A549 (cell line): ENCODE data around the gene CEACAM16. TPM values are rescaled to one million over a fixed set of nuclear protein-coding genes. Genes with fewer than 3 reads are reported as not detected.

Experiments used
- ATAC-seq, 2 experiments: fragments of 200-7000 bp in 1 of 2; fragments of >200 bp in 1 of 2; cut with Nextera tagmentation in 1 of 2; cut with Tn5 transposase in 1 of 2; 3 replicates each; pipeline versions ENCODE4 v1.8.0 to v1.9.1; 2018 to 2020; ENCODE audit warnings: mild to moderate bottlenecking in 1 of 2, moderate library complexity in 1 of 2
- CTCF ChIA-PET: fragments of 300-600 bp; sonication (Branson Sonifier 250); formaldehyde crosslinking; extraction: SDS; loops from one replicate; lab custom pipeline; 2021; ENCODE audit warnings: antibody characterized with exemption, inconsistent platforms; lab: Yijun Ruan, JAX
- POLR2A ChIA-PET: fragments of 350-600 bp; formaldehyde crosslinking; extraction: SDS; loops from one replicate; lab custom pipeline; 2021; ENCODE audit warnings: antibody characterized with exemption, inconsistent platforms; lab: Yijun Ruan, JAX
- DNase-seq, 2 experiments: peaks; one replicate each; pipeline versions ENCODE4 v3.0.0 to v3.0.0-alpha.2; 2011 to 2016; ENCODE audit warnings: low read depth in 1 of 2, low spot score in 1 of 2
- FAIRE-seq: peaks from 2 replicates; lab custom pipeline; 2011; peaks lifted over from hg19 to GRCh38; lab: Jason Lieb, UNC
- H3K27ac ChIP-seq, 2 experiments: fragments of >200 bp; sonication (Bioruptor Twin); formaldehyde crosslinking; 3 replicates each; pipeline ENCODE4 v1.5.1; 2016 to 2017
- H3K4me1 ChIP-seq: fragments of >200 bp; sonication (Bioruptor Twin); formaldehyde crosslinking; 3 replicates; pipeline ENCODE4 v1.6.1; 2016
- H3K4me2 ChIP-seq: fragments of >200 bp; sonication (Bioruptor Twin); formaldehyde crosslinking; 3 replicates; pipeline ENCODE4 v1.6.1; 2016
- H3K4me3 ChIP-seq: fragments of >200 bp; sonication (Bioruptor Twin); formaldehyde crosslinking; 3 replicates; pipeline ENCODE4 v1.5.1; 2016
- H3K9me3 ChIP-seq: fragments of >200 bp; sonication (Bioruptor Twin); formaldehyde crosslinking; 3 replicates; pipeline ENCODE4 v1.6.1; 2016
- CBX2 ChIP-seq: fragments of 200-600 bp; sonication (generic); IDR thresholded peaks from 2 replicates; pipeline ENCODE4 v1.6.1; 2016; ENCODE audit warnings: low read depth, mild to moderate bottlenecking, borderline replicate concordance
- CHD2 ChIP-seq: fragments of 150-350 bp; IDR thresholded peaks from 2 replicates; pipeline ENCODE4 v1.6.1; 2014; ENCODE audit warnings: low read length; ENCODE audit not compliant: partially characterized antibody
- EHF ChIP-seq: fragments of 250-450 bp; sonication (Bioruptor Pico); IDR thresholded peaks from 2 replicates; pipeline ENCODE4 v1.5.0; 2020; ENCODE audit warnings: mild to moderate bottlenecking
- FOSL2 ChIP-seq, 2 experiments: fragments of 450-650 bp in 1 of 2; fragments of >200 bp in 1 of 2; sonication (Bioruptor Twin) in 1 of 2; formaldehyde crosslinking; IDR thresholded peaks; 2 replicates each; pipeline versions ENCODE4 v1.5.0 to v1.6.1; 2016 to 2020; ENCODE audit warnings: mild to moderate bottlenecking in 1 of 2, moderate library complexity in 1 of 2
- FOXS1 ChIP-seq: fragments of 250-450 bp; sonication (Bioruptor Pico); IDR thresholded peaks from 2 replicates; pipeline ENCODE4 v1.5.0; 2020; ENCODE audit warnings: mild to moderate bottlenecking, moderate library complexity
- HDAC2 ChIP-seq: fragments of 200-600 bp; sonication (generic); IDR thresholded peaks from 2 replicates; pipeline ENCODE4 v1.6.1; 2016
- HOXA7 ChIP-seq: fragments of 250-450 bp; sonication (Bioruptor Pico); IDR thresholded peaks from 2 replicates; pipeline ENCODE4 v1.5.0; 2020; ENCODE audit warnings: mild to moderate bottlenecking, moderate library complexity
- HOXB13 ChIP-seq: fragments of 250-450 bp; sonication (Bioruptor Pico); IDR thresholded peaks from 2 replicates; pipeline ENCODE4 v1.5.0; 2020; ENCODE audit warnings: low read depth, mild to moderate bottlenecking, moderate library complexity
- JUNB ChIP-seq: fragments of >200 bp; sonication (Bioruptor Twin); formaldehyde crosslinking; IDR thresholded peaks from 2 replicates; pipeline ENCODE4 v1.6.1; 2016
- MAFK ChIP-seq: fragments of 450-650 bp; IDR thresholded peaks from 2 replicates; pipeline ENCODE4 v1.6.1; 2014; ENCODE audit not compliant: partially characterized antibody
- MAZ ChIP-seq: fragments of 150-350 bp; IDR thresholded peaks from 2 replicates; pipeline ENCODE4 v1.6.1; 2014; ENCODE audit warnings: antibody characterized with exemption, low read depth, low read length, borderline replicate concordance
- MYC ChIP-seq: IDR thresholded peaks from 2 replicates; pipeline ENCODE4 v1.6.1; 2012; ENCODE audit warnings: mild to moderate bottlenecking, inconsistent platforms, low read length, improper control_type of control experiment, borderline replicate concordance
- NR3C1 ChIP-seq: fragments of >200 bp; sonication (Bioruptor Twin); formaldehyde crosslinking; IDR thresholded peaks from 3 replicates; pipeline ENCODE4 v1.6.1; 2017
- POLR2AphosphoS2 ChIP-seq: conservative IDR thresholded peaks from 2 replicates; pipeline ENCODE4 v1.6.1; 2012; ENCODE audit warnings: low read length, improper control_type of control experiment, inconsistent platforms
- RAD21 ChIP-seq, 2 experiments: fragments of >200 bp in 1 of 2; sonication (Bioruptor Twin) in 1 of 2; formaldehyde crosslinking in 1 of 2; IDR thresholded peaks in 1 of 2; conservative IDR thresholded peaks in 1 of 2; 2 replicates in 1 of 2; 3 replicates in 1 of 2; pipeline ENCODE4 v1.6.1; 2012 to 2018; ENCODE audit warnings: inconsistent platforms in 1 of 2
- RCOR1 ChIP-seq: fragments of 150-350 bp; IDR thresholded peaks from 2 replicates; pipeline ENCODE4 v1.6.1; 2014; ENCODE audit warnings: antibody characterized with exemption, low read length, low read depth
- SMC3 ChIP-seq: fragments of >200 bp; sonication (Bioruptor Twin); formaldehyde crosslinking; IDR thresholded peaks from 3 replicates; pipeline ENCODE4 v1.6.1; 2018; ENCODE audit warnings: inconsistent platforms
- ZC3H11A ChIP-seq: fragments of 450-650 bp; IDR thresholded peaks from 2 replicates; pipeline ENCODE4 v1.6.1; 2014; ENCODE audit warnings: antibody characterized with exemption, mild to moderate bottlenecking
- ZFP36 ChIP-seq: fragments of 450-650 bp; IDR thresholded peaks from 2 replicates; pipeline ENCODE4 v1.6.1; 2014; ENCODE audit warnings: borderline replicate concordance; ENCODE audit not compliant: partially characterized antibody
- WGBS: methylation state at CpG from one replicate; pipeline ENCODE4 v1.1.6; 2017; ENCODE audit errors: missing lambda C conversion rate; 5-methylcytosine and 5-hydroxymethylcytosine counted together
- polyA plus RNA-seq, 4 experiments: library from polyadenylated mRNA; depleted of rRNA in 3 of 4; stranded (reverse); fragments of >200 nt; fragmentation: RNase III in 1 of 4; extraction: RNeasy Plus Mini Kit Qiagen cat#74134 plus additional on column Dnase treatment in 1 of 4; gene quantifications; 2 replicates in 3 of 4; 3 replicates in 1 of 4; pipeline ENCODE4 v1.2.3, GENCODE V29; 2011 to 2017
- TF ChIP-seq, protein P1 (sequence below): IDR thresholded peaks from 2 replicates; pipeline ENCODE4 v1.6.1; 2012
- TF ChIP-seq, protein P2 (sequence below): IDR thresholded peaks from 2 replicates; pipeline ENCODE4 v1.6.1; 2012; ENCODE audit warnings: low read depth, borderline replicate concordance
- TF ChIP-seq, protein P3 (sequence below): fragments of >200 bp; sonication (Bioruptor Twin); formaldehyde crosslinking; IDR thresholded peaks from 3 replicates; pipeline ENCODE4 v1.6.1; 2016
- TF ChIP-seq, protein P4 (sequence below): fragments of 200-600 bp; sonication (generic); IDR thresholded peaks from 2 replicates; pipeline ENCODE4 v1.6.1; 2016; ENCODE audit warnings: antibody characterized with exemption, mild to moderate bottlenecking, moderate library complexity
- TF ChIP-seq, protein P5 (sequence below): fragments of 450-650 bp; IDR thresholded peaks from 2 replicates; pipeline ENCODE4 v1.6.1; 2014; ENCODE audit warnings: antibody characterized with exemption
- TF ChIP-seq, protein P6 (sequence below): fragments of 250-450 bp; sonication (Bioruptor Pico); IDR thresholded peaks from 2 replicates; pipeline ENCODE4 v1.5.0; 2020; ENCODE audit warnings: low read depth, mild to moderate bottlenecking, moderate library complexity
- TF ChIP-seq, protein P7 (sequence below): fragments of 250-450 bp; sonication (Bioruptor Pico); IDR thresholded peaks from 2 replicates; pipeline ENCODE4 v1.5.0; 2021; ENCODE audit warnings: mild to moderate bottlenecking, moderate library complexity, borderline replicate concordance
- TF ChIP-seq, protein P8 (sequence below): IDR thresholded peaks from 2 replicates; pipeline ENCODE4 v1.6.1; 2012

The CEACAM16 gene
- polyA plus RNA-seq, 2 of the 4 experiments (the other 2 are of a cell fraction), result not detected

DNA sequence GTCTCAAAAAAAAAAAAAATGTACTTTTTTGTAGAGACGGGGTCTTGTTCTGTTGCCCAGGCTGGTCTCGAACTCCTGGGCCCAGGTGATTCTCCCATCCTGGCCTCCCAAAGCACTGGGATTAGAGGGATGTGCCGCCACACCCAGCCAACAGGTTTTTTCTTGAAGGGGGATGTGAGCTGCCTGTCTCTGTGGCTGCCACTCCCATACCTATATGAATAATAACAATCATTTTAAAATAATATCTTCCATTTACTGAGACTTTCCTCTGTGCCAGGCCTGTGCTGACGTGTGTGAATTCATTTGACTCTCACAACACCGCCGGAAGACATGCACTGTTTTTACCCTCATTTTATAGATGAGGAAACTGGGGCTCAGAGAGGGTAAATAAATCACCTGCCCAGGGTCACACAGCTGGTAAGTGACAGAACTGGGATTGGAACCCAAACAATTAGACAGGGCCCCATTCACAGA, 42.3 kb downstream of the CEACAM16 start (continued):
- TF ChIP-seq, protein P1, sequence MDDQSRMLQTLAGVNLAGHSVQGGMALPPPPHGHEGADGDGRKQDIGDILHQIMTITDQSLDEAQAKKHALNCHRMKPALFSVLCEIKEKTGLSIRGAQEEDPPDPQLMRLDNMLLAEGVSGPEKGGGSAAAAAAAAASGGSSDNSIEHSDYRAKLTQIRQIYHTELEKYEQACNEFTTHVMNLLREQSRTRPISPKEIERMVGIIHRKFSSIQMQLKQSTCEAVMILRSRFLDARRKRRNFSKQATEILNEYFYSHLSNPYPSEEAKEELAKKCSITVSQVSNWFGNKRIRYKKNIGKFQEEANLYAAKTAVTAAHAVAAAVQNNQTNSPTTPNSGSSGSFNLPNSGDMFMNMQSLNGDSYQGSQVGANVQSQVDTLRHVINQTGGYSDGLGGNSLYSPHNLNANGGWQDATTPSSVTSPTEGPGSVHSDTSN, result no peak; the same call in 1 of the 2 replicates
- TF ChIP-seq FOXS1 (CRISPR knock-in tag) (peak; percentile 69; the same call in 1 of the 2 replicates), JUNB (no peak), ZFP36 (peak; percentile 96), MAFK (peak; percentile 77), RAD21 (conservative IDR thresholded peaks at IDR 0.05 in 1 of 2, IDR thresholded peaks at IDR 0.05 in 1 of 2) (no peak), MYC (no peak), EHF (peak; percentile 63), MAZ (no peak)
- TF ChIP-seq, protein P2, sequence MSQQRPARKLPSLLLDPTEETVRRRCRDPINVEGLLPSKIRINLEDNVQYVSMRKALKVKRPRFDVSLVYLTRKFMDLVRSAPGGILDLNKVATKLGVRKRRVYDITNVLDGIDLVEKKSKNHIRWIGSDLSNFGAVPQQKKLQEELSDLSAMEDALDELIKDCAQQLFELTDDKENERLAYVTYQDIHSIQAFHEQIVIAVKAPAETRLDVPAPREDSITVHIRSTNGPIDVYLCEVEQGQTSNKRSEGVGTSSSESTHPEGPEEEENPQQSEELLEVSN, result no peak
- TF ChIP-seq, protein P3, sequence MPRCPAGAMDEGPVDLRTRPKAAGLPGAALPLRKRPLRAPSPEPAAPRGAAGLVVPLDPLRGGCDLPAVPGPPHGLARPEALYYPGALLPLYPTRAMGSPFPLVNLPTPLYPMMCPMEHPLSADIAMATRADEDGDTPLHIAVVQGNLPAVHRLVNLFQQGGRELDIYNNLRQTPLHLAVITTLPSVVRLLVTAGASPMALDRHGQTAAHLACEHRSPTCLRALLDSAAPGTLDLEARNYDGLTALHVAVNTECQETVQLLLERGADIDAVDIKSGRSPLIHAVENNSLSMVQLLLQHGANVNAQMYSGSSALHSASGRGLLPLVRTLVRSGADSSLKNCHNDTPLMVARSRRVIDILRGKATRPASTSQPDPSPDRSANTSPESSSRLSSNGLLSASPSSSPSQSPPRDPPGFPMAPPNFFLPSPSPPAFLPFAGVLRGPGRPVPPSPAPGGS, result no peak
- TF ChIP-seq, protein P4, sequence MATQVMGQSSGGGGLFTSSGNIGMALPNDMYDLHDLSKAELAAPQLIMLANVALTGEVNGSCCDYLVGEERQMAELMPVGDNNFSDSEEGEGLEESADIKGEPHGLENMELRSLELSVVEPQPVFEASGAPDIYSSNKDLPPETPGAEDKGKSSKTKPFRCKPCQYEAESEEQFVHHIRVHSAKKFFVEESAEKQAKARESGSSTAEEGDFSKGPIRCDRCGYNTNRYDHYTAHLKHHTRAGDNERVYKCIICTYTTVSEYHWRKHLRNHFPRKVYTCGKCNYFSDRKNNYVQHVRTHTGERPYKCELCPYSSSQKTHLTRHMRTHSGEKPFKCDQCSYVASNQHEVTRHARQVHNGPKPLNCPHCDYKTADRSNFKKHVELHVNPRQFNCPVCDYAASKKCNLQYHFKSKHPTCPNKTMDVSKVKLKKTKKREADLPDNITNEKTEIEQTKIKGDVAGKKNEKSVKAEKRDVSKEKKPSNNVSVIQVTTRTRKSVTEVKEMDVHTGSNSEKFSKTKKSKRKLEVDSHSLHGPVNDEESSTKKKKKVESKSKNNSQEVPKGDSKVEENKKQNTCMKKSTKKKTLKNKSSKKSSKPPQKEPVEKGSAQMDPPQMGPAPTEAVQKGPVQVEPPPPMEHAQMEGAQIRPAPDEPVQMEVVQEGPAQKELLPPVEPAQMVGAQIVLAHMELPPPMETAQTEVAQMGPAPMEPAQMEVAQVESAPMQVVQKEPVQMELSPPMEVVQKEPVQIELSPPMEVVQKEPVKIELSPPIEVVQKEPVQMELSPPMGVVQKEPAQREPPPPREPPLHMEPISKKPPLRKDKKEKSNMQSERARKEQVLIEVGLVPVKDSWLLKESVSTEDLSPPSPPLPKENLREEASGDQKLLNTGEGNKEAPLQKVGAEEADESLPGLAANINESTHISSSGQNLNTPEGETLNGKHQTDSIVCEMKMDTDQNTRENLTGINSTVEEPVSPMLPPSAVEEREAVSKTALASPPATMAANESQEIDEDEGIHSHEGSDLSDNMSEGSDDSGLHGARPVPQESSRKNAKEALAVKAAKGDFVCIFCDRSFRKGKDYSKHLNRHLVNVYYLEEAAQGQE, result no peak

DNA sequence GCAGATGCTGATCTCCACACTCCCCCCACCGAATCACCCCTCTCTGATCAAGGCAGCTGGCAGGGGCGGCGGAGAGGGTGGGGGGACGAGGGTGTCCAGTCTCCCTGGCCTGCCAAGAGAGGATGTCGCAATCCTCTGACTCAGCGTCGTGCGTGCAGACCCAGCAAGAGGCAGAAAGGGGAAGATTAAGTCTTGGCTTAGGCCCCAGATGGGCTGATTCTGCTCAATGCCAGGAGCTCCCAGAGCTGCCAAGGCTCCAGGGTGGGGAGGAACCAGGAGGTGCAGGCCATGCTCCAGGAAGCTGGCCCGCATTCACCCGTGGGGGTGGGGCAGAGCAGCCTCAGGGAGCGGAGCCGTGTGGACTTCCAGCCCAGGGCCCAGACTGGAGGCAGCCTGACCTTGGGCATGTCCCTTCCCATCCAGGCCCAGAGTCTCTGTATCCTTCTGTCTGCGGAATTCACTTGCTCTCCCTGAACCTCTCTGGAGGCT, 42.9 kb downstream of the CEACAM16 start:
- no peak overlapping the region for H3K4me3 ChIP-seq
- ChIA-PET POLR2A (interaction anchor here (0.5 to 4.0 kb wide), 17 partner anchors 9 to 368 kb away, joined by 3 to 53 read pairs (median 6); no protein-coding TSS in a partner anchor), CTCF (interaction anchor here (0.6 to 42.5 kb wide), 8 partner anchors 15 to 153 kb away, joined by 3 to 1899 read pairs (median 5); partner anchors contain the start of genes BCL3, CBLC and NECTIN2)
- FAIRE-seq, result peak; percentile 100
- WGBS, result under 1% methylated on average over 9 of the region's 13 CpGs
- peak; percentile 62 to 73 for ATAC-seq
- no peaks in the 10 kb centered on the region for H3K9me3 ChIP-seq
- peaks cover 93% of the 10 kb centered on the region for H3K4me1 ChIP-seq
- H3K4me2 ChIP-seq, result peak overlapping the region; percentile 89
- peak overlapping the region; percentile 92 to 99 for H3K27ac ChIP-seq
- peak; percentile 97 to 100 for DNase-seq
- TF ChIP-seq ZFP36 (no peak), SMC3 (peak; percentile 57), CHD2 (peak; percentile 58), HDAC2 (no peak), POLR2AphosphoS2 (no peak), MYC (peak; percentile 96), HOXB13 (CRISPR knock-in tag) (peak; percentile 94), ZC3H11A (no peak), RCOR1 (no peak), NR3C1 (no peak), FOSL2 (IDR thresholded peaks at IDR 0.05) (peak; percentile 96), FOSL2 (CRISPR knock-in tag; IDR thresholded peaks at IDR 0.05) (peak; percentile 99), CBX2 (no peak), HOXA7 (CRISPR knock-in tag) (peak; percentile 64; the same call in 1 of the 2 replicates)
- TF ChIP-seq, protein P5, sequence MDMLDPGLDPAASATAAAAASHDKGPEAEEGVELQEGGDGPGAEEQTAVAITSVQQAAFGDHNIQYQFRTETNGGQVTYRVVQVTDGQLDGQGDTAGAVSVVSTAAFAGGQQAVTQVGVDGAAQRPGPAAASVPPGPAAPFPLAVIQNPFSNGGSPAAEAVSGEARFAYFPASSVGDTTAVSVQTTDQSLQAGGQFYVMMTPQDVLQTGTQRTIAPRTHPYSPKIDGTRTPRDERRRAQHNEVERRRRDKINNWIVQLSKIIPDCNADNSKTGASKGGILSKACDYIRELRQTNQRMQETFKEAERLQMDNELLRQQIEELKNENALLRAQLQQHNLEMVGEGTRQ, result no peak
- TF ChIP-seq, protein P6, sequence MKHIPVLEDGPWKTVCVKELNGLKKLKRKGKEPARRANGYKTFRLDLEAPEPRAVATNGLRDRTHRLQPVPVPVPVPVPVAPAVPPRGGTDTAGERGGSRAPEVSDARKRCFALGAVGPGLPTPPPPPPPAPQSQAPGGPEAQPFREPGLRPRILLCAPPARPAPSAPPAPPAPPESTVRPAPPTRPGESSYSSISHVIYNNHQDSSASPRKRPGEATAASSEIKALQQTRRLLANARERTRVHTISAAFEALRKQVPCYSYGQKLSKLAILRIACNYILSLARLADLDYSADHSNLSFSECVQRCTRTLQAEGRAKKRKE (CRISPR knock-in tag), result peak; percentile 87
- TF ChIP-seq, protein P7, sequence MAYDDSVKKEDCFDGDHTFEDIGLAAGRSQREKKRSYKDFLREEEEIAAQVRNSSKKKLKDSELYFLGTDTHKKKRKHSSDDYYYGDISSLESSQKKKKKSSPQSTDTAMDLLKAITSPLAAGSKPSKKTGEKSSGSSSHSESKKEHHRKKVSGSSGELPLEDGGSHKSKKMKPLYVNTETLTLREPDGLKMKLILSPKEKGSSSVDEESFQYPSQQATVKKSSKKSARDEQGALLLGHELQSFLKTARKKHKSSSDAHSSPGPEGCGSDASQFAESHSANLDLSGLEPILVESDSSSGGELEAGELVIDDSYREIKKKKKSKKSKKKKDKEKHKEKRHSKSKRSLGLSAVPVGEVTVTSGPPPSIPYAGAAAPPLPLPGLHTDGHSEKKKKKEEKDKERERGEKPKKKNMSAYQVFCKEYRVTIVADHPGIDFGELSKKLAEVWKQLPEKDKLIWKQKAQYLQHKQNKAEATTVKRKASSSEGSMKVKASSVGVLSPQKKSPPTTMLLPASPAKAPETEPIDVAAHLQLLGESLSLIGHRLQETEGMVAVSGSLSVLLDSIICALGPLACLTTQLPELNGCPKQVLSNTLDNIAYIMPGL (CRISPR knock-in tag), result no peak
- TF ChIP-seq, protein P8, sequence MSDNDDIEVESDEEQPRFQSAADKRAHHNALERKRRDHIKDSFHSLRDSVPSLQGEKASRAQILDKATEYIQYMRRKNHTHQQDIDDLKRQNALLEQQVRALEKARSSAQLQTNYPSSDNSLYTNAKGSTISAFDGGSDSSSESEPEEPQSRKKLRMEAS, result peak; percentile 97
